HEK293 (cell line): ENCODE data around the gene GREM2.

Experiments used
- CTCF ChIP-seq: fragments of 450-650 bp; formaldehyde crosslinking; IDR thresholded peaks from 2 replicates; pipeline ENCODE4 v1.5.1; 2016; ENCODE audit warnings: missing biosample characterization, missing genetic modification characterization
- MEIS1 ChIP-seq: sonication (generic); formaldehyde crosslinking; IDR thresholded peaks from 2 replicates; pipeline ENCODE4 v1.8.1; 2022; ENCODE audit warnings: missing genetic modification reagents, mild to moderate bottlenecking, borderline replicate concordance
- REST ChIP-seq: fragments of 450-650 bp; formaldehyde crosslinking; IDR thresholded peaks from 2 replicates; pipeline ENCODE4 v1.5.1; 2016; ENCODE audit warnings: missing biosample characterization, missing genetic modification characterization
- YY1 ChIP-seq: fragments of 450-650 bp; formaldehyde crosslinking; IDR thresholded peaks from 2 replicates; pipeline ENCODE4 v1.5.1; 2018; ENCODE audit warnings: missing biosample characterization, missing genetic modification characterization
- ZFP37 ChIP-seq: fragments of 450-650 bp; formaldehyde crosslinking; IDR thresholded peaks from 2 replicates; pipeline ENCODE4 v1.5.1; 2016; ENCODE audit warnings: missing biosample characterization, missing genetic modification characterization
- ZNF174 ChIP-seq: fragments of 450-650 bp; formaldehyde crosslinking; IDR thresholded peaks from 2 replicates; pipeline ENCODE4 v1.5.0; 2017; ENCODE audit warnings: missing biosample characterization, mild to moderate bottlenecking, missing genetic modification characterization
- ZNF2 ChIP-seq: fragments of 450-650 bp; formaldehyde crosslinking; IDR thresholded peaks from 2 replicates; pipeline ENCODE4 v1.5.1; 2016; ENCODE audit warnings: missing biosample characterization, missing genetic modification characterization
- ZNF423 ChIP-seq: fragments of 450-650 bp; formaldehyde crosslinking; IDR thresholded peaks from 2 replicates; pipeline ENCODE4 v1.5.1; 2016; ENCODE audit warnings: missing biosample characterization, missing genetic modification characterization
- ZNF510 ChIP-seq: fragments of 450-650 bp; formaldehyde crosslinking; IDR thresholded peaks from 2 replicates; pipeline ENCODE4 v1.5.1; 2018; ENCODE audit warnings: mild to moderate bottlenecking, missing genetic modification characterization, missing biosample characterization; ENCODE audit not compliant: insufficient replicate concordance
- ZNF560 ChIP-seq: fragments of 450-650 bp; formaldehyde crosslinking; IDR thresholded peaks from 2 replicates; pipeline ENCODE4 v1.5.1; 2017; ENCODE audit warnings: missing biosample characterization, missing genetic modification characterization, borderline replicate concordance
- ZNF629 ChIP-seq: fragments of 450-650 bp; formaldehyde crosslinking; IDR thresholded peaks from 2 replicates; pipeline ENCODE4 v1.5.1; 2017; ENCODE audit warnings: missing biosample characterization, missing genetic modification characterization
- ZNF768 ChIP-seq: fragments of 450-650 bp; formaldehyde crosslinking; IDR thresholded peaks from 2 replicates; pipeline ENCODE4 v1.5.1; 2018; ENCODE audit warnings: missing biosample characterization, mild to moderate bottlenecking, missing genetic modification characterization
- ZNF777 ChIP-seq: fragments of 450-650 bp; formaldehyde crosslinking; IDR thresholded peaks from 2 replicates; pipeline ENCODE4 v1.5.1; 2017; ENCODE audit warnings: missing biosample characterization, missing genetic modification characterization, borderline replicate concordance

- TF ChIP-seq YY1 (tag by site-specific recombination) = no peak
- TF ChIP-seq ZNF768 (tag by site-specific recombination) = no peak
- no peak for TF ChIP-seq CTCF (tag by site-specific recombination)
- no peak for TF ChIP-seq ZFP37
- no peak for TF ChIP-seq ZNF560 (tag by site-specific recombination)
- TF ChIP-seq ZNF423 (tag by site-specific recombination) = no peak
- no peak for TF ChIP-seq ZNF629 (tag by site-specific recombination)
- TF ChIP-seq ZNF510 (tag by site-specific recombination) = no peak
- no peak for TF ChIP-seq ZNF2 (tag by site-specific recombination)
- TF ChIP-seq ZNF777 (tag by site-specific recombination) = no peak
- no peak for TF ChIP-seq ZNF174 (tag by site-specific recombination)
- TF ChIP-seq MEIS1 = no peak
- no peak for TF ChIP-seq REST
These were observed 145.4 kb downstream of the GREM2 start for GRCh38 chr1:240466509-240466908.
